Activated CD4-positive, alpha-beta T cell treated with anti-CD3 and anti-CD28 coated beads, Interleukin-2, amount 50 U/mL, for 4 hours (primary cell): ENCODE data around the gene BTBD9.

Experiments
- DNase-seq, 2 experiments: peaks; one replicate each; pipeline ENCODE4 v3.0.0-alpha.2; 2020

BTBD9 gene

DNA sequence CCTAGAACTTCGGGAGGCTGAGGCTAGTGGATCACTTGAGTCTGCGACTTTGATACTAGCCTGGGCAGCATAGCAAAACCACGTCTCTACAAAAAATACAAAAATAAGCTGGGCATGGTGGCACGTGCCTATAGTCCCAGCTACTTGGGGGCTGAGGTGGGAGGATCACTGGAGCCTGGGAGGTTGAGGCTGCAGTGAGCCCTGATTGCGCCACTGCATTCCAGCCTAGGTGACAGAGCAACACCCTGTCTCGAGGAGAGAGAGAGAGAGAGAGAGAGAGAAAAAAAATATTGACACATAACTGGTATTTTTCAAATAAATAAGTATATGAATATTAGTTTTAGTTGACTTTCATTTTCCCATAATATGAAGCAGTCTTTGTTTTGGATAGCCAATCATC lies 222.2 kb downstream of the BTBD9 start:
- no peak for DNase-seq

DNA sequence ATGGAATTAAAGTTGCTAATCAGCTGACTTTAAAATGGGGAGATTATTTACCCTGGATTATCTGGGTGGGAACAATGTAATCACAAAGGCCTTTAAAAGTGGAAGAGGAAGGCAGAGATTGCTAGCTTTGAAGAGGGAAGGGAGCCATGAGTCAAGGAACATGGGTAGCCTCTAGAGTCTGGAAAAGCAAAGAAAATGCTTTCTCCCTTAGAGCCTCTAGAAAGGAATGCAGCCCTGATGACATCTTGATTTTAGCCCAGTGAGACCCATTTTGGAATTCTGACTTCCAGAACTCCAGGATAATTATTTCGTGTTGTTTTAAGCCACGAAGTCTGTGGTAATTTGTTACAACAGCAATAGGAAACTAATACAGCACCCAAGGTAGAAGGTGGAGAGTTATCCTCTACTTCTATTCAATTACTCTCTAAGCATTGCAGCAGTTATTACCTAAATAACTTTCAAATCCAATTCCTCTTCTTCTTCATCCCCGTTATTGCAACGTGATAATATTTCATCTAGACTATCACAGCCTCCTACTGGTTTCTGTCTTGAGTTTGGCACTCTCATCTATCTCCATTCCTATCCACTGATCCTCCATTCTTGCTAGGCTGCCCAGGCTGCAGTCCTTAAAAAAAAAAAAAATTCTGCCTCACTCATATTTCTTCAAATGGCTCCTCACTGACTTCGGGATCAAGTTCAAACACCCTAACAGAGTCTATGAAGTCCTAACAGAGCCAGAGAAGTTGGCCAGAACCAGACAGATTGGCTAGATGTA lies 224.3 kb downstream of the BTBD9 start:
- no peak for DNase-seq

DNA sequence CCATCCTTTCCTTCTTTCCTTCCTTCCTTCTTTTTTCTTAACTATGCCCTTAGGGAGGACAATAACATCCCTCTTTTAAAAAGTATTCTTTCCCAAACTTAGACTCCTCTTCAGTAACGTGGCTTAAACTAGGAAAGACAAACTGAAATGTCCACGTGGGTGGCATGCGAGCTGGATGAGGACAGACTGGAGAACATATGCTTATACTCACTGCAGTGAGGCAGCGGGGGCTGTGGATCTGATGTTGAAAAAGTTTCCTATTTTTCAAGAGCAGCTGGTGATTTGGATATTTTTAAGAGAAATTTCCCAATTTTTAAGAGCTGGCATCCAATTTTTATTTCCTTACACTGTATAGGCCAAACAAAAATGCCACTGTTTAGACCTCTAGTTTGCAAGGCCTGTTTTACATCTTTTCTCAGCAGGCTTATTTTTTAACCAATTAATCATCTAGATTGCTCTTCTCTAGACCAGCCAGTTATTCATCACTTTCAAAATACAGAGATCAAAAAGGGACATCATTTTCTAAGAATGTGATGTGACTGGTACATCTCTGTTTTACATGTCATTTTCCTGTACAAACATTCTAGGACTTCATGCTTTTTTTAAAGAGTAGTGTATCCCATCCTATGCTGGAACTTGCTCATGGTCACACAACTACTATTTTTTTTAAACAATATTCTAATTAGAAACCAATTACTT lies 226.5 kb downstream of the BTBD9 start:
- DNase-seq: no peak

DNA sequence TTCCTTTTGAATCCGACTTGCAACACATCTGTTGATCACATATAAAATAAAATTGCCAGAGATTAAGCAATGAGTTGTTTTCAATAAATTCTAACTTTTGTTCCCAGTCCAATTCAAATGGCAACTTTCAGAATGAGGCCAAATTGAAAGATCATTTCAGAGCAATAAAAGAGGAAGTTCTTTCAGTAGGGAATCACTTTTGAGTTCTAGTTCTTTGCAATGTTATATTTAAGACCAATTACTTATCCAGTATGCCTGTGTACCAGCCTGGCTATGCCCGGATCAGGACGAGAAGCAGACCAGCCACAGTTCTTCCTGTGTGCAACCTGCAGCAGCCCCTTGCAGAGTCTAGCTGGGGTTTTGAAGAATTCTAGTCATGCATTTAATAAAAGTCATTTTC lies 232.5 kb downstream of the BTBD9 start:
- DNase-seq: no peak

DNA sequence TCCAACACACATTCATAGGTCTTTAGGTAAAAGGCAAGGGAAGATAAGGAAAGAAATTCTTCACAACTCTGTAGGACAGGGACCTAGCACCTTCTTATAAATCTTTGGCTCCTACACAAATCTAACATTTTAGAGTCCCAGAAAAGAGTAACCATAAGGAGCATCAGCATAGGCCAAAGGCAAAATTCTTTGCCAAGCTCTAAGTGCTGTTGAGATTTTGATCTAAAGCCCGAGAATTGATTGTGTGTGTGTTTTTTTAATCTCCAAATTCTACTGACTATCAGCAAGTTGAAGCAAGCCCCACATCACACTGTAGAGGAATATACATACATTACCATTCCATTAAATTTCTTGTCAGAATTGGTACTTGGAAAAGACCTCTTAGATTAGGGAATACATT lies 233.6 kb downstream of the BTBD9 start:
- no peak for DNase-seq

DNA sequence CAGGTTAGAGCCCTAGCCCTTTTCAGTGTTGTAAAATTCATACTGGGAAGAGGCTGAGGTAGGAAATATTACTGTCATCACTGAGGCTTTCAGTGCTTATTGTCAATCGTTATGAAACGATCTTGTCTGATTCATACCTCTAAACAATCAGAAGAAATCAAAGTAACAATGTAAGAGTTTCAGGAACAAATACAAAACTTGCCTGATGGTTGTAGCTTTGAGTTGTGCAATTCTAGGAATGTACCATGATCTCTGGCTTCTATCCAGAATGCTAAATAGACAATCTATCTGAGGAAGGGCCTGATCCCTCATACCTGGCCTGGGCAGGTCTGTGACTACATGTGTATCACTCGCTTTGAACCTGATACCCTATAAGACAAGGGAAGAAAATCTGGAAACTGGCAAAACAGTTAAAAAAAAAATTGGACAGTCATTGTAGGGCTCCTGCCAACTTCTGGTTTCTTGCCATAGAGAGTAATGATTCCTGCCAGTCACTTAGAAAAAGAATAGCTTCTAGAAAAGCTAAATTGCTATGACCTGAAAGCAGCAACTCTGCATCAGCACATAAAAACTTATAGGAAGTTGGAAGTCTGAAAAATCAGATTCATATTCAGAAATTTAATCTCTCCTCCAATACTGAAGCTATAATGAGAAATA lies 234.7 kb downstream of the BTBD9 start:
- no peak for DNase-seq

DNA sequence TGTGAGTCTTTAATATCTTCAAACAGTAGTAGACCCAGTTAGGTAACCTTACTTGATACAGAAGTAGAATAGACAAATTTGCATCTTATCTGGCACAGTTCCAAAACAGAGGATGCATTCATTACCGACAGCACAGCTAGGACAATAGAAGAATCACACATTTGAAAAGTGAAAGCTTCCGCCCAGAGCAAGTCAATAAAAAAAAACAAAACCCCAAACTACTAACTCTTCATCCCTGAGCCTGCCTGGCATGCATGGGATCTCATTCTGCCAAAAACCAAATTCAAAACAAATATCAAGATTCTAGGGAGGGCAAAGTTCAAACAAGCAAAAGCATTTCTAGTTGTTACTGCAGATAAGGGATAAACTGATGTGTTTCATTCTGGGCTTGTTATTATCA lies 235.4 kb downstream of the BTBD9 start:
- no peak for DNase-seq

DNA sequence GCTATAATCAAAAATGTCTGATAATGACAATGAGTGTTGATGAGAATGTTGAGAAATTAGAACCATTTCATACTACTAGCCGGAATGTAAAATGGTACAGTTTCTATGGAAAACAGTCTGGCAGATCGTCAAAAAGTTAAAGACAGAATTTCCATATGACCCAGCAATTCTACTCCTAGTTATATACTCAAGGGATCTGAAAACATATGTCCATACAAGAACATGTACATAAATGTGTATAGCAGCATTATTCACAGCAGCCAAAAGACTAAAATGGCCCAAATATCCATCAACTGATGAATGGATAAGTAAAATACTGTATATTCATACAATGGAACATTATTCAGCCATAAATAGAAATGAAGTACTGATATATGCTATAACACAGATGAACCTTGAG lies 236.2 kb downstream of the BTBD9 start:
- no peak for DNase-seq

DNA sequence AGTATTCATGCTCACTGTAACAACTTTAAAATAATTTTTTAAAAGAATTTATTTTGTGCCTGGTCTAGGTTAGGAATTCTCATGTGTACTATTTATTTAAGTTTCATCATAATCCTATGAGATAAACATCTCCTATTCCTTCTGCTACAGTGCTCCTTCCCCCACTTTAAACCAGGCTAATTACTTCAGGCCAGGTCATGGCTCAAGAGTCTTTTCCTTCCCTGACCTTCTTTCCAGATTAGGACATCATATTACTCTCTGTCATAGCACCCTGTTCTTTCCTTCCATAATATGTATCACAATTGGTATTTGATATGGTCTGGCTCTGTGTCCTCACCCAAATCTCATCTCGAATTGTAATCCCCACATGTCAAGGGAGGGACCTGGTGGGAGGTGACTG lies 239.0 kb downstream of the BTBD9 start:
- DNase-seq: no peak

DNA sequence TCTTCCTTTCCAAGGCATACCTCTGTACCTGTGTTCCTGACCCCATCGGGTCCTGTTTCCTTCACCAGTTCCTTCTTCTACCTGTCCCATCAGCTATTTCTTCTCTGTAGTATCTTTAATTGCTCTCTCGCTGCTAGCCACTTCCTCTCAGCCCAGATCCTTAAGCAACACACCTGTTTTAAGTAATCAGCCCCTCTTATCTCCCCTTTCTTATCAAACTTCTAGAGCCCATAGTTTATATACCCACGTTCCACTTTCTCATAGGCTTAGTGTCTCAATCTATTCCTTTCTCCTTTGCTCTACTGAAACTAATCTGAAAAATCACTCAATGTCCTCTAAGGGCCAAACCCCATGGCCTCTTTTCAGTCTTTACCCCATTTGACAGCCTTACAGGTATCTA lies 239.6 kb downstream of the BTBD9 start:
- no peak for DNase-seq

DNA sequence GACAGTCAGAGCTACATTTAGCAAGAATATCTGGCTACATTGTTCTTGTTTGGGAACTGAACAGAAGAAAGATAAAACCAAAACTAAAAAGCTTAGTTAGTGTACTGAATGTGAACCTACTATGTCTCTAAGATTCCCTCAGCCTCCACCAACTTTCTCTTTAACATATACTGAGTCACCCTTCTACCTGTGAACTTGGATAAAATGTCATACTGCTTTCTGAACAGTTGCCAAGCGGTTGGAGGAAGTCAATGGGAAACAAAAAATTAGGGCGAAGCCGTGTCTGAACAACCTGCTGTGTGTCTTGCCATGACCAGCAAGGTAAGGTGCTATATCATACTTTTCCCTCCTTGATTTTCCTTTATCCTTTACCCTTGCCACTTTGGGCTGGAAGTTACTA lies 243.5 kb downstream of the BTBD9 start:
- no peak for DNase-seq

DNA sequence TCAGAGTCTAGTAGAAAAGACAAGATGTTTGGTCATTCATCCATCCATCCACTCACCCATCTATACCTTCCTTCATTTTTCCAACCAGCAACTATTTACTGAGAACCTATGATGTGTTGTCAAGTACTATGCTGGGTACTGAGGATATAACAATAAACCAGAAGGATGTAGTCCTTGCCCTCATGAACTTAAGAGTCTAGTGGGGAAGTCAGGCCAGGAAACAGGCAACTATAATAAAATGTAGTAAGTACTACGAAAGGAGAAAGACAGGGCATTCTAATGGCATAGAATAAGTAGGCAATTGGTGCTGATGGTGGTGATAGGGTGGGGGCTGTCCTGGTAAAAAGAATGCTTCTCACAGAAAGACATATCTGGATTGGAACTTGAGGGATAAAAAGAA lies 245.7 kb downstream of the BTBD9 start:
- DNase-seq: no peak

DNA sequence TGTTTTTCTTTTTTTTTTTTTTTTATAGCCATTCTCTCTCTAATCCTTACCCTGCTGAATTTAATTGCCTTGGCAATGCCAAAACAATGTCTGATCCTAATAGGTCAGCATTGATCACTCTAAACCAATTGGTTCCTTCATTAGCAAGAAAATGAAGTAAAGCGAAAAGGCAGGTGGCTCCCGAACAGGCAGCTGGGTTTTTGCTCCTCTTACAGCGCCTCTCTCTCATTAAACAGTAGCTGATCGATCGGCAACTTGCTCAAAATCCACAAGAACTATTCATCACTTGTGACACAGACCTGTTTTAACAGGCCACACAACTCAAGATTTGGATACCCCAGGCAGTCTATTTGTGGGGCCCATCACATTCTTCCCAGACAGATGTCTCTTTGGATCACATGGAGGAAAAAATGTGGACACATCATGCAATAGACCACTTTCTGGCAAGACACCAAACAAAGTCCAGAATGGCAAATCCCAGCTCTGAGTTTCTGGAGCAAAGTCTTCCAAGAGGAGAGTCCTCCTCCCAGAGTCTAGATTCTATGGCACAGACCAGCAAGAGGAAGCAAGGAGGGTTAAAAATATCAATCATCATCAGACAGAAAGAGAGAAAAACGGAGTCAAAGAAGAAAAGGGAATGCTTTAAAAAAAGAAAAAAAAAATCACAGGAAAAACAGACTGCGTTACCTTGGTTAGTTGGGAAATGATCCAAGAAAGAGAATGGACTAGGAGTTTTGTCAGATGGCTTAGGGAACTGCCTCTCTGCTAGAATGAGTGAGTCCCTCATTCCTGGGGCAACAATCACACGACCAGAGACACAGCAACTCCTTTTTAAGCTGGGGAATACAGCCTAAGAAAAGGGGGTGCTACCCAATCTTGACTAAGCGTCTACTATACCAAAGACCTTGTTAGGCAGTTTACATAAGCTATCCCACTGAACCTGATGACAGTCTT lies 247.8 kb downstream of the BTBD9 start:
- DNase-seq: no peak

DNA sequence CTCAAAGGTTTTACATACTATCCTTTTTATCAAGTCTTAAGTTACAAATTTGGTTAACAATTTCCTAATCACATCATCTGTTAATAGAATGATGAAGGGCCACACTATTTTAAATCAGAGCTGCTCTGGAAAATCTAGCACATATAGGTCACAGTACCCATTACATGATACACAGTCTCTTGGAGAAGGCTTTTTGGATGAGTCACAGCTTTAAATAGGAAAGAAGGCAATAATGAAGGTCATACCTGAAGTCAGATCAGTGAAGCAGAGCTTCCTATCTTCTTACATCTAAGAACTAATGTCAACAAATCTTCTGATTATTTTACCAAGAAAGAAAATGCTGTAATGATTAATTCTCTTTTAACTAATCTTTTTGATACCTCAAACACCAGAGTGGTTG lies 248.5 kb downstream of the BTBD9 start:
- no peak for DNase-seq

DNA sequence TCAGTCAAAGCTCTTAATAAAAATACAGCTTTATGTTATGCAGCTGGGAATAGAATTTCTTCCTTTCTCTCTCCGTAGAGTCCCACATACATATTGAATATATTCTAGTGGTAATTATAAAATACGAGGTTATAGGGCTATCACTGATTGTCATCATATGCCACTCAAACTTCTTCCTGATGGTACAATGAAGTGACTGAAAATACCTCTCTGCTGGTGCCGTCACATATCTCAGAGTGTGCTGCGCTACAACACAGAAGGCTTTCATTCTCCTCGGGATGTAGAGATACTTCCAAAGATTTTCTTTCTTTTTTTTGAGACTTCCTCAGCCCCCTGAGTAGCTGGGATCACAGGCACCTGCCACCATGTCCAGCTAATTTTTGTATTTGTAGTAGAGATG lies 249.9 kb downstream of the BTBD9 start:
- DNase-seq: no peak

DNA sequence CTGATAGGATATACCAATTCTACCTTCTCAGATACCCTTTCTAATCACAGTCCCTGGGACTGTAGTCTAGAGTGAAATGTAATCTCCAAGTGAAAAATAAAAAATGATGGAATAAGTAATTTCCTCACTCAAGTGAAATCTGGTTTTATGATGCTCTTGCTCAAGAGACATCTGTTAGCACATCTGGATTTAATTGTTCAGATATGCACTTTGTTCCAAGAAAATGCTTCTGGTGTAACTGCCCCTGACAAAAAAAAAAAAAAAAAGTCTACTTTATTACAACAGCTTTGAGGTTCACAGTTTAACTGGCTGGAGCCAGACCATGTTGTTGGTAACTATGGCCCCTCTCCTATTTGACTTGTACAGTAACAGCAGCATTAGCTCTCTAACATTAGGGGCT lies 251.8 kb downstream of the BTBD9 start:
- no peak for DNase-seq

DNA sequence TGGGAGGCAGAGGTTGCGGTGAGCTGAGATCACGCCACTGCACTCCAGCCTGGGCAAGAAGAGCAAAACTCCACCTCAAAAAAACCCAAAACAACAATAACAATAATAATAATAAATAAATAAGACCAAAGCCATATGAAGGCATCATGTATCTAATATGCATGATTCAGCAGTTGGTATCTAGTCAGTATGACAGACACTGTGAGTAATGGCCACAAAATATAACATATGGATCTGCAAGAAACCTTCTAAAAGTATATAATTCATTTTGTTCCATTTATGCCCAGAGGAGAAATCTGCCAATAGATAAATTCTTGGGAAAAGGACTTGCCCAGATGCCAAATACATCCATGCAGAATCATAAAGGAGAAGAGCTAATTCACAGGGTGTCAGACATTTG lies 252.3 kb downstream of the BTBD9 start:
- no peak for DNase-seq

DNA sequence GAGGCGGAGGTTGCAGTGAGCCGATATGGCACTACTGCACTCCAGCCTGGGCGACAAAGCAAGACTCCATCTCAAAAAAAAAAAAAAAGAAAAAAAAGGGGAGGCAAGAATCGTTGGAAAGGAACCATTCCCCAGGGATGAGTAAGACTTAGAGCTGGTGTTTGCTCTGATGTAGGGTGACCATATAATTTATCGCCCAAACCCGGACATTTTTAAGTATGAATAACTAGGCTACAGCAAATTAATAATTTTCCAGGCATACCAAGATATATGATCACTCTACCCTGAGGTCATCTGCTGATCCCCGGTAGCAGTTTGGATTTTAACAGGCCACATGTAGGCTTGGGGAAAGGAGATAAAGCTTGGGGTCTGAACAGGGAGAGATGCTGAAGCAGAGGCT lies 260.9 kb downstream of the BTBD9 start:
- no peak for DNase-seq

DNA sequence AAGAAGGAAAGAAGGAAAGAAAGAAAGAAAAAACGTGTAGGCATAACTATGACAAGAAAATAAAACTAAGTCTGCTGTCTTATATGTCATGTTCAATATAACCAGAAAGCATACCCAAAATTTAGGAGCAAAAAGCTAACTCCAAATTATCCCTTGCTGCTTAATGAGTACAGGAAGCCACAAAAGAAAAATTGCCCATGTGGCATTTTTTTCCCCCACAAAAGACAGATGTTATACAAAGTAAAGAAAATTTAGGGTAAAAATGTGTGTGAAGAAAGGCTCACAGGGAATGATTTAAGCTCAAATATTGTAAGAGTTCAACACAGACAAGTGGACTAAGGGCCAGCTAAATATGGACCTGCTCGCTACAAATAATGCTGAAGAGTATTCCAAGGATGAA lies 263.8 kb downstream of the BTBD9 start:
- DNase-seq: no peak

DNA sequence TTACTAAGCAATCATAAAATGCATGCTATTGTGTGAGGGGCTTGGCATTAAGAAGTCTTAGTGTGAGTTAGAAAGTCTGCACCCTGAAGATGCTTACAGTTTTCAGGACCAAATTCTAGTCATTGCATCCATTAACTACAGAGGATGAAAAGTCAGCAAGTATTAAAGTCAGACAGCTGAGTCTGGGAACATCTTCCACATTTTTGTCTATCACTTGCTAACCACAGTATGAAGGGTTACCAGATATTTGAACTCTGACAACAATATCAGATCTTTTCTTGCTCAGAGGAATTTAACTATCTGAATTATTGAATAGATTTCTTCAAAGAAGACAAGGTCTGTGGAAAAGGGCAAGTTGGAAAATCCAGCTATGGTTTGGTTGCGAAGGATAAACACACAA lies 264.4 kb downstream of the BTBD9 start:
- DNase-seq: no peak

DNA sequence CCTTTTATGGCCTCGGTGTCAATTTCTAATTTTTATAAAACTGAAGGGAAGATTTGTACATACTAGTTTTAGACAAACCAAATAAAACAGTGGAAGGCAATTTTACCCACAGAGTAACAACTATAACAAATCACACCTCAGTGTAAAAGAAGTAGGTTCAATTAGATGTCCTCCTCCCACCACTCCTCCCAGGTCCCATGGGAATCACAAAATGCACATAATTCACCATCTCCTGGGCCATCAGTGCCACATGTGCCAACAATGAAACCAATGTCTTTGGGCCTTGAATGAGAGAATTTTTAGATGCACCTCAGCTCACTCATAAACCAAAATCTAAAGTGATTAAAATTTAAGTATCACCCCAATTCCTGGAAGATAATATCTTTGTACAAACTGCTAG lies 267.8 kb downstream of the BTBD9 start:
- DNase-seq: no peak

DNA sequence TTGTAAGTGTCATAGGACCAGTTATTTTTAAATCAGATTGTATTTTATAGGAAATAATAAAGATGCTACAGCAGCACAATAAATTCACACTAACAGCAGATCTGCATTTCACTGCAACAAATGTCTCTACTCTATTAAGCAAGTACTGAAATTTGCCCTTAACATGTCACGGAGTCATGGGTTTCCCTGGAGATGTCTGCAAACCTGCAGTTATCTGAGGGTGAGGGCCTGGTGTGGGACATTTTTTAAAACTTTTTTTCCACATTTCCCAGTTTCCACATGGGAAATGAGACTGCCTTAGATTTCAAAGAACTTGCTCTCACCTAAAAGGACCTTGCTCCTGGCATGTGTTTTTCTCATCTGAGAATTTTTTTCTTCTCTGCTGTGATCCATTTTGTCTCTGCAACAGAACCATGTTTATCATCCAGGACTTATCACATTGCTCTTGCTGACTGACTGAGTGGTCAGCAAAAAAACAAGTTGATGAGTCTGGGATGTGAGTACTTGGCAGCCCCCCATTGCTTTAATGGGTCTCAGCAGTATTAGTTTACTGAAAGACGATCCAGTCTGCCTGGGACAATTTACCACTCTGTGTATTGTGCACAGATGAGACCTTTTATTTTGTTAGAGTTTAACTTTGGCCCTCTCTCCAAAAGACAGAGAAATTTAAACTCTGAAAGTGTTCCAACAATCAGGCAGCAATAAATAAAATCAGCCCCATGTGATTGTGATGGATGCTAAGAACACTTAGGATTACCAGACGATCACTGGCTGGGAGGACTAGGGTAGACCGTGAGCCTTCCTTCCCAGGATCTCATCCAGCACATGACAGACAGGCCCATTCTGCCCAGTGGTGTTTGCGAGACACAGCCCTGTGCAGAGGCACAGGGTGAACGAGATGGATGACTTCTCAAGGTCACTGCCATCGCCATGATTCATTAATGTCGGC lies 268.8 kb downstream of the BTBD9 start:
- DNase-seq: no peak
